ENCODE measurements around the gene JUNB.
A peak's percentile ranks its signal among the peaks of the same experiment; 100 is the strongest.
"Not testable (repeated sequence)": the region's sequence is repeated elsewhere in the genome, so short reads cannot be mapped to it uniquely, and the experiment has no call there.

Gene JUNB

DNA sequence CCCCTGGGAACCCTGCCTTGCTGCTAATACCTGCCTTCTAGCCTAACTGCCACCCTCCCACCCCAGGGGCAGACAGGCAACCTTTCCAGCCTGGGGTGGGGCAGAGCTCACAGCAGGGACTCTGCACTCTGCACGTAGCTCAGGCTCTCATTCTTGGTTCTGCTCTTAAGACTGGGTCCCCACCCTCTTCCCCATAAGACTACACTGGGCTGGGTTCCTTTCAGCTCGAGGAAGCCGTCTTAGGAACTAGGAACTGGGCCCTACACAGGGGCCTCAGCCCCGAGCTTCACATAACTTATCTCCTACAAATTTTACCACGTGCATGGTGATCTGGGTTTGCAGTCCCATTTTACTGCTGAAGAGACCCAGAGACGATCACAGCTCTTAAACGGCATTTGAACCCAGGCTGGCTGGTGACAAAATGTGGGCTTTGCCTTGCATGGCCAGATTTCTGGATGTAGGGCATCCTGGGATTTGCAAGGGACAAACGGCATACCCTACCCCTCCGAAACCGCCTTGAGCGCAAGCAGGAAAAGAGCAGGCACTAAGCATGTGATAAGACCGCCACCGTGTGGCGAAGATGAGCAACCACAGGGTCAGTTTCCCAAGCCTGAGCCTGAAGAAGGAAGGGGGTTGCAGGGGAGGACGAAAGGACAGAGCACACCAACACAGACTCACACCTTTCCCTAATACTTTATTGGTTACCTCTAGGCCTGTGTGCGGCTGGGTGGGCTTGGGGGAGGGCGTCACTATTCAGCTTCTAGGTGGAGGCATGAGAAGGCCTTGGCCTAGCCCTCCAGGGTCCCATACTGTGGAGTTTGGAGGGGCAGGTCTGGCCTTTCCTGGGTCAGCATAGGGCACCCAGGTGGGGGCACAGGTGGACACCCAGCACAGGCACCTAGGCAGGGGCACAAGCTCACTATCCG is 5.1 kb downstream of the JUNB start:
- TF ChIP-seq, protein P1, sequence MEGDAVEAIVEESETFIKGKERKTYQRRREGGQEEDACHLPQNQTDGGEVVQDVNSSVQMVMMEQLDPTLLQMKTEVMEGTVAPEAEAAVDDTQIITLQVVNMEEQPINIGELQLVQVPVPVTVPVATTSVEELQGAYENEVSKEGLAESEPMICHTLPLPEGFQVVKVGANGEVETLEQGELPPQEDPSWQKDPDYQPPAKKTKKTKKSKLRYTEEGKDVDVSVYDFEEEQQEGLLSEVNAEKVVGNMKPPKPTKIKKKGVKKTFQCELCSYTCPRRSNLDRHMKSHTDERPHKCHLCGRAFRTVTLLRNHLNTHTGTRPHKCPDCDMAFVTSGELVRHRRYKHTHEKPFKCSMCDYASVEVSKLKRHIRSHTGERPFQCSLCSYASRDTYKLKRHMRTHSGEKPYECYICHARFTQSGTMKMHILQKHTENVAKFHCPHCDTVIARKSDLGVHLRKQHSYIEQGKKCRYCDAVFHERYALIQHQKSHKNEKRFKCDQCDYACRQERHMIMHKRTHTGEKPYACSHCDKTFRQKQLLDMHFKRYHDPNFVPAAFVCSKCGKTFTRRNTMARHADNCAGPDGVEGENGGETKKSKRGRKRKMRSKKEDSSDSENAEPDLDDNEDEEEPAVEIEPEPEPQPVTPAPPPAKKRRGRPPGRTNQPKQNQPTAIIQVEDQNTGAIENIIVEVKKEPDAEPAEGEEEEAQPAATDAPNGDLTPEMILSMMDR (IDR thresholded peaks at IDR 0.05; ENCODE audit: poor library complexity, severe bottlenecking), result peak; percentile 96
- peak overlapping the region; percentile 99 for H3K27ac ChIP-seq (ENCODE audit: poor library complexity, severe bottlenecking)
- H3K4me1 ChIP-seq (ENCODE audit: insufficient read depth, poor library complexity, severe bottlenecking), result peaks cover 11% of the 10 kb centered on the region
- DNase-seq (ENCODE audit: low spot score) (no peak), ATAC-seq (ENCODE audit: low read depth) (peak; percentile 41)
- no peaks in the 10 kb centered on the region for H3K9me3 ChIP-seq (ENCODE audit: severe bottlenecking)
- H3K27me3 ChIP-seq (ENCODE audit: insufficient read depth, poor library complexity, severe bottlenecking), result no peaks in the 10 kb centered on the region
- H3K4me3 ChIP-seq (ENCODE audit: severe bottlenecking), result no peak overlapping the region
- peaks cover 36% of the 10 kb centered on the region for H3K36me3 ChIP-seq (ENCODE audit: low read depth)

DNA sequence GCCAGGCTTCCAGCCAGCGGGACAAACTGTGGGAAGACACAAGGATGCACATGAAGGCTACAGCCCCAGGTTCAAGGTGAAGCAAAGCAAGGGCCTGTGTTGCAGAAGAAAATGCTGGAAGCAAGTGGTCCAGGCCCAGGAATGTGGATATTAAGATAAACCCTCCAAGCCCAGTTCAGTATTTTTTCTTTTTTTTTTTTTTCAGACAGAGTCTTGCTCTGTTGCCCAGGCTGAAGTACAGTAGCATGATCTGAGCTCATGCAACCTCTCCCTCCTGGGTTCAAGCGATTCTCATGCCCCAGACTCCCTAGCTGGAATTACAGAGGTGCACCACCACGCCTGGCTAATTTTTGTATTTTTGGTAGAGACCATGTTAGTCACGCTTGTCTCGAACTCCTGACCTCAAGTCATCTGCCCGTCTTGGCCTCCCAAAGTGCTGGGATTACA is 5.9 kb downstream of the JUNB start:
- H3K27me3 ChIP-seq (ENCODE audit: insufficient read depth, poor library complexity, severe bottlenecking), result no peaks in the 10 kb centered on the region
- no peaks in the 10 kb centered on the region for H3K9me3 ChIP-seq (ENCODE audit: severe bottlenecking)
- peak overlapping the region; percentile 99 for H3K27ac ChIP-seq (ENCODE audit: poor library complexity, severe bottlenecking)
- H3K36me3 ChIP-seq (ENCODE audit: low read depth), result peaks cover 30% of the 10 kb centered on the region
- TF ChIP-seq, protein P1 (IDR thresholded peaks at IDR 0.05; ENCODE audit: poor library complexity, severe bottlenecking), result no peak
- no peak overlapping the region for H3K4me3 ChIP-seq (ENCODE audit: severe bottlenecking)
- H3K4me1 ChIP-seq (ENCODE audit: insufficient read depth, poor library complexity, severe bottlenecking), result peaks cover 11% of the 10 kb centered on the region
- DNase-seq (ENCODE audit: low spot score) (no peak), ATAC-seq (ENCODE audit: low read depth) (no peak)

DNA sequence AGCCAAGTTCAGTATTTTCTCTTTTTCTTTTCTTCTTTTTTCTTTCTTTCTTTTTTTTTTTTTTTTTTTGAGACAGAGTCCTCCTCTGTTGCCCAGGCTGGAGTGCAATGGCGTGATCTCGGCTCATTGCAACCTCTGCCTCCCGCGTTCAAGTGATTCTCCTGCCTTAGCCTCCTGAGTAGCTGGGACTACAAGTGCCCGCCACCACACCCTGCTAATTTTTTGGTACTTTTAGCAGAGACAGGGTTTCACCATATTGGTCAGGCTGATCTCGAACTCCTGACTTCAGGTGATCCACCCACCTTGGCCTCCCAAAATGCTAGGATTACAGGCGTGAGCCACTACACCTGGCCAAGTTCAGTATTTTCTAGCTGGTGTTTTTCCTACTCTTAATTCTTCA is 6.3 kb downstream of the JUNB start:
- not testable (repeated sequence) for ATAC-seq (ENCODE audit: low read depth); DNase-seq (ENCODE audit: low spot score); H3K9me3 ChIP-seq (ENCODE audit: severe bottlenecking); H3K27me3 ChIP-seq (ENCODE audit: insufficient read depth, poor library complexity, severe bottlenecking); H3K27ac ChIP-seq (ENCODE audit: poor library complexity, severe bottlenecking); H3K4me3 ChIP-seq (ENCODE audit: severe bottlenecking)
- Histone ChIP-seq H3K36me3 (ENCODE audit: low read depth) (peaks cover 26% of the 10 kb centered on the region), H3K4me1 (ENCODE audit: insufficient read depth, poor library complexity, severe bottlenecking) (peaks cover 11% of the 10 kb centered on the region)

DNA sequence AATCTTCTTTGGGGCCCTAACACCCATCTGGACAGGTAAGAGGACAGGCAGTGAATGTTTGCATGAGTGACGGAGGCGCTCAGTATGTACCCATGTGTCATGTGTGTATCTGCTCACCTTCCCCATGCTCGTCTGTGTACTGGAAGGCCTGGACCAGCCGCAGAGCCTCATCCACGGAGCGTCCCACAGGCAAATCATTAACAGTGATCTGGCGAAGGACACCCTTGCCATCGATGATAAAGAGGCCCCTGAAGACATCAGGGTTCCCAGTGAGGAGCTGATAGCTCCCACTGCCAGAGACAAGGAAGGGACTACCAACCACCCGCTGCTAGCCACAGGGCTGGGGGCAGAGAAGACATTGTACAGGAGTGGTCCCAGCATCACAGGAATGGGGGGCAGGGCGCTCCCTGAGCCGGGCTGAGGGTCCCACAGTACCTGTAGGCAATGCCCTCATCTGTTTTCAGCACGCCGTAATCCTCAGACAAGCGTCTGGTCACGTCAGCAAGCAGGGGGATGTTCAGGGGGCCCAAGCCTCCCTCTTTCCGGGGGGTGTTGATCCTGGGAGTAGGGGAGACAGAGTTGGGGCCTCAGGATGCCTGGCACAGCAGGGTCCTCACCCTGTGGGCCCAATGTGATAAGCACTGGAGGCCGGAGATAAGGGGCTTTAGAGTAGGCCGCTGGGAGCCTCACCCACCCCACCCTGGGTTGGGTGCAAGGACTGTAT is 8.6 kb downstream of the JUNB start:
- Histone ChIP-seq H3K9me3 (ENCODE audit: severe bottlenecking) (no peaks in the 10 kb centered on the region), H3K36me3 (ENCODE audit: low read depth) (peaks cover 19% of the 10 kb centered on the region), H3K4me1 (ENCODE audit: insufficient read depth, poor library complexity, severe bottlenecking) (peaks cover 6% of the 10 kb centered on the region), H3K4me3 (ENCODE audit: severe bottlenecking) (no peak overlapping the region), H3K27me3 (ENCODE audit: insufficient read depth, poor library complexity, severe bottlenecking) (no peaks in the 10 kb centered on the region), H3K27ac (ENCODE audit: poor library complexity, severe bottlenecking) (peak overlapping the region; percentile 60)
- ATAC-seq (ENCODE audit: low read depth) (no peak), DNase-seq (ENCODE audit: low spot score) (no peak)
- TF ChIP-seq, protein P1 (IDR thresholded peaks at IDR 0.05; ENCODE audit: poor library complexity, severe bottlenecking), result no peak

DNA sequence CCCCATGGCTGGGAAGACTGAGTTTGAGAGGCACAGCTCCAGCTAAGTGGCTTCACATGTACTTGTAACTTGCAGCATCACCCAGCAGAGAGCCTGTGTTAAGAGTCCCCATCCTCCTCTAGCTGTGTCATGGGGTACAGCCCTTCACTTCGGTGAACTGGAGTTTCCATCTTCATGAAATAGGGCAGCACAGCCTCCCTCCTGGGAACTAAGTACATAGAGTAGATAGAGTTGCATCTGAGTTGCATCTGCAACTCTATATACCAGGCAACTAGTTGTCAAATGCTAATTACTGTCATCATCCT is 9.1 kb downstream of the JUNB start:
- DNase-seq (ENCODE audit: low spot score) (no peak), ATAC-seq (ENCODE audit: low read depth) (no peak)
- TF ChIP-seq, protein P1 (IDR thresholded peaks at IDR 0.05; ENCODE audit: poor library complexity, severe bottlenecking), result no peak
- peaks cover 19% of the 10 kb centered on the region for H3K36me3 ChIP-seq (ENCODE audit: low read depth)
- peaks cover 6% of the 10 kb centered on the region for H3K4me1 ChIP-seq (ENCODE audit: insufficient read depth, poor library complexity, severe bottlenecking)
- no peaks in the 10 kb centered on the region for H3K27me3 ChIP-seq (ENCODE audit: insufficient read depth, poor library complexity, severe bottlenecking)
- no peaks in the 10 kb centered on the region for H3K9me3 ChIP-seq (ENCODE audit: severe bottlenecking)
- H3K4me3 ChIP-seq (ENCODE audit: severe bottlenecking), result peak overlapping the region; percentile 72
- peak overlapping the region; percentile 60 for H3K27ac ChIP-seq (ENCODE audit: poor library complexity, severe bottlenecking)
